GM12891 (cell line): ENCODE results near the gene NRIP2.
"Not testable (repeated sequence)": the region's sequence is repeated elsewhere in the genome, so short reads cannot be mapped to it uniquely, and the experiment has no call there.

Experiments used
- POLR2A ChIP-seq: IDR thresholded peaks from 2 replicates; pipeline ENCODE4 v1.6.1; 2011; ENCODE audit warnings: low read depth, low read length, control low read depth
- POLR2AphosphoS5 ChIP-seq: IDR thresholded peaks from 2 replicates; pipeline ENCODE4 v1.6.1; 2011; ENCODE audit warnings: low read depth, low read length, control low read depth
- SPI1 ChIP-seq: IDR thresholded peaks from 2 replicates; pipeline ENCODE4 v1.6.1; 2011; ENCODE audit warnings: low read depth, low read length, control low read depth
- TAF1 ChIP-seq: IDR thresholded peaks from 2 replicates; pipeline ENCODE4 v1.6.1; 2011; ENCODE audit warnings: low read depth, low read length, control low read depth

DNA sequence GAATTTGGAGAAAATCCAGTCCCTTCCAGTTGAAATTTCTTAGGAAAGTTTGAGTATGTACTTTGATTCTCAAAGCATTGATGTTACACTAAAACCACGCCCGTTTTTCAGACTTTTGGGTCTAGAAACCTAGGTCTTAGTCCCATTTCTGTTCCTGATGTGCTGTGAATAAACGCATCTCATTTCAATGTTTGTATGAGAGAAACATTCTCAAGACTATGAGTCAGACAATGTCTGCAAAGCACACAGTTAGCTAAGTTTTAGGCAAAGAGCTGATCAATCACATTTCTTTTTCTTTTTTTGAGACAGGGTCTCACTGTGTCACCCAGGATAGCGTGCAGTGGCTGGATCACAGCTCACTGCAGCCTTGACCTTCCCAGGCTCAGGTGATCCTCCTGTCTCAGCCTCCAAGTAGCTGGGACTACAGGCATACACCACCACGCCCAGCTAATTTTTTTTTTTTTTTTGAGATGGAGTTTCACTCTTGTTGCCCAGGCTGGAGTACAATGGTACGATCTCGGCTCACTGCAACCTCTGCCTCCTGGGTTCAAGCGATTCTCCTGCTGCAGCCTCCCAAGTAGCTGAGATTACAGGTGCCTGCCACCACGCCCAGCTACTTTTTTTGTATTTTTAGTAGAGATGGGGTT lies 34.3 kb upstream of the NRIP2 start:
- TF ChIP-seq POLR2A, TAF1, POLR2AphosphoS5, SPI1: not testable (repeated sequence)
